ENCODE results near the gene MKKS.

Gene MKKS

DNA sequence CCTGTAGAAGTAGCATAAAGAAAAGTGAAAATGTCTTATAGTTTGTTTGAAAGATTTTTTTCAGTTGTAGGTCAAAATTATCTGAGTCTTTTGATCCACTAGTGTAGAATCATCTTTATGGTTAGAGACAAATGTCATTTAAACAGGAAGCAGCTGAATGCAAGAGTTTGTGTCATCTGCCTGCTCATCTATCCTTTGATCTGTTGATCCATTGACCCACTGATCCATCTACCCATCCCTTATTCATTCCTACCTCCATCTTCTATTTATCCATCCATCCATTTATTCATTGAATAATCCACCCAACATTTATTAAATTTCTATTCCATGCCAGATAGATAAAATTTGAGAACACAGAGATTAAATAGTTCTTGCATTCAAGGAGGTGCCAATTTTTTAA lies 62.6 kb downstream of the MKKS start:
- FAIRE-seq, result no peak
- DNase-seq (ENCODE audit: insufficient read length, low spot score), result no peak

- DNase-seq (ENCODE audit: insufficient read length, low spot score) (no peak), FAIRE-seq (no peak)
Observed at GRCh38 chr20:10370091-10370887, 63.7 kb downstream of the MKKS start.

DNA sequence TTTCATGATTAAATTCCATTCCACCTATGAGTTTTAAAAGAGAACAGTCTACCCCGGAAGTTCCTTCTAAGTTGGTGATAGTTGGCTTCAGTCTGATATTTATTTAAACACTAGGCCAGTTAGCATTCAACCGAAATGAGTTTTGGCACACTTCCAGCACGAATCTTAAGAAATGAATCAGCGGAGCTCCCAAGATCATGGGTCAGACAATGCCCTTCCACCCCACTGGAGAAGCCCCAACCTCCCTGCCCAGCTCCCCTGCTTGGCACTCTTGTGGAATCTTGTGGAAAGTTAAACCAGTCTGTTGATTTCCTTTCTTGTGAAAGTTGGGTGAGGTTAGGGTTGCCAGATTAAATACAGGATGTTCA lies 64.3 kb downstream of the MKKS start:
- no peak for DNase-seq (ENCODE audit: insufficient read length, low spot score)
- no peak for FAIRE-seq

GRCh38 chr20:10368702-10369041 lies 65.3 kb downstream of the MKKS start:
- no peak for FAIRE-seq
- no peak for DNase-seq (ENCODE audit: insufficient read length, low spot score)

- DNase-seq (ENCODE audit: insufficient read length, low spot score) (no peak), FAIRE-seq (no peak)
Observed at GRCh38 chr20:10367943-10368701, 65.9 kb downstream of the MKKS start.

DNA sequence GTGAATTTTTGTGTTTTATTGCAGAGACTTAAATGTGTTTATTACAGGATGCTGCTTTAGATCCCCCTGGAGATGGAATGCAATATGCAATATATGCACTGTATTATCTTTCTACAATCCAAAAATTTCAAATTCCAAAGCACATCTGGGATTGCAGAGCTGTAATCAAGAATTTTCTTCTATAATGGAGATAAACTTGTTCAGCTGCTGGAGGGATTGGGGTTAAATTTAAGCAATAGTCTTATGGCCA lies 66.4 kb downstream of the MKKS start:
- FAIRE-seq (no peak), DNase-seq (ENCODE audit: insufficient read length, low spot score) (no peak)

GRCh38 chr20:10366898-10367692 lies 66.9 kb downstream of the MKKS start:
- FAIRE-seq (no peak), DNase-seq (ENCODE audit: insufficient read length, low spot score) (no peak)

DNA sequence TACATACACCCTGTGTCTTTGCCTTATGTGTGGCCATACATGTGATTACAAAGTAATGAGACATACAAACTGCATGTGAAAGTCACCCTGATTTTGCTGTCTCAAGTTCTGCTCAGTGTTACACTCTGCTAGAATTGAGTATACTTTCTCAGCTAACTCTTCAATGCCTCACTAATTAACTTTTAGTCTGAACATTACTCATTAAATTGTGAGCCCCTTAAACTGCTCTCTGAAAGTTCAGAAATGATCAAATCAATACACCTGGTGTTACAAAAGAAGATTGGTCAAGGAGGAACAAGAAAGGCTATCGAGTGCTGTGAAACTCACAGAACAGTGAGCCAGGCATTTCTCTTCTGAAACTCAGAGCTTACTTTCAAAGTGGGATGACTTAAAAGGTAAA lies 71.3 kb downstream of the MKKS start:
- DNase-seq (ENCODE audit: insufficient read length, low spot score) (no peak), FAIRE-seq (no peak)

GRCh38 chr20:10360878-10361277 lies 73.1 kb downstream of the MKKS start:
- no peak for FAIRE-seq

GRCh38 chr20:10359621-10360040 lies 74.4 kb downstream of the MKKS start:
- no peak for FAIRE-seq
- no peak for DNase-seq (ENCODE audit: insufficient read length, low spot score)

More at GRCh38 chr20:10360878-10361277, 73.1 kb downstream of the MKKS start:
- no peak for DNase-seq (ENCODE audit: insufficient read length, low spot score)

GRCh38 chr20:10357974-10358373 lies 76.0 kb downstream of the MKKS start:
- DNase-seq (ENCODE audit: insufficient read length, low spot score), result no peak
- no peak for FAIRE-seq

- FAIRE-seq, result no peak
Observed at GRCh38 chr20:10357061-10357708, 76.8 kb downstream of the MKKS start.

GRCh38 chr20:10356628-10357027 lies 77.4 kb downstream of the MKKS start:
- DNase-seq (ENCODE audit: insufficient read length, low spot score) (no peak), FAIRE-seq (no peak)

More at GRCh38 chr20:10357061-10357708, 76.8 kb downstream of the MKKS start:
- DNase-seq (ENCODE audit: insufficient read length, low spot score), result no peak

- DNase-seq (ENCODE audit: insufficient read length, low spot score) (no peak), FAIRE-seq (no peak)
Observed at GRCh38 chr20:10352934-10353824, 80.8 kb downstream of the MKKS start.
